Myocyte (in vitro differentiated cells): Measurements from ENCODE around the gene CLEC16A. TPM values are rescaled to one million over a fixed set of nuclear protein-coding genes. Genes with fewer than 3 reads are reported as not detected.

Experiments used
- DNase-seq: peaks from one replicate; pipeline ENCODE4 v3.0.0-alpha.2; 2012; ENCODE audit warnings: low read depth
- total RNA-seq: library from RNA; depleted of rRNA; stranded (reverse); fragments of >200 nt; gene quantifications from 2 replicates; pipeline ENCODE4 v1.2.3, GENCODE V29; 2014

Gene CLEC16A
- total RNA-seq, 1 donor from 2014 or later: 20.7 TPM

DNA sequence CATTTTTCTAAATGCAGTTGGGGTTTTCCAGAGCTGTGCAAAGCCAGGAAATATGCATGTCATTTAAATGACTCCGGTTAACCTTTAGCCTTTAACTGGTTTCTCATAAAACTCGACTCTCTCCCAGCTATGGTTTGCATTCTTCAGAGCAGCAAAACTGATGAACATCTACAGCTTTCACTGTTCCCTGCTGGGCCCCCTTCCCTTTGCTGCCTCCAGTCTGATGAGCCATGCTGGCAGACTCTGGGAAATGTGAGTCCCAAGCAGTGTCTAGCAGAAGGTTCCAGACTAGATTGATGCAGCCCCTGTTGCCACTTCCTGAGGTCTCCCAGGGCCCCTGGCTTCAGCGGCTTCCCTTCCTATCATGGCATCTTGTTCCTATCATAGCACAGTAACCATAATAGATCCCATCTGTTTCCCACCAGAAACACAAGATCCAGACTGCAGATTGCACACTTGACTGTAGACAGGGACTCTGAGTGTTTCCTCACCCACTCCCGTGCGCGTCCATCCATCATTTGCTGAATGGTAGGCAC is 135.4 kb downstream of the CLEC16A start:
- DNase-seq: peak; percentile 54

- DNase-seq: no peak
Measured at GRCh38 chr16:11080327-11080967, 136.1 kb downstream of the CLEC16A start.

- DNase-seq: no peak
Measured at GRCh38 chr16:11080999-11081630, 136.8 kb downstream of the CLEC16A start.

GRCh38 chr16:11082108-11082859 is 137.9 kb downstream of the CLEC16A start:
- DNase-seq: no peak

DNA sequence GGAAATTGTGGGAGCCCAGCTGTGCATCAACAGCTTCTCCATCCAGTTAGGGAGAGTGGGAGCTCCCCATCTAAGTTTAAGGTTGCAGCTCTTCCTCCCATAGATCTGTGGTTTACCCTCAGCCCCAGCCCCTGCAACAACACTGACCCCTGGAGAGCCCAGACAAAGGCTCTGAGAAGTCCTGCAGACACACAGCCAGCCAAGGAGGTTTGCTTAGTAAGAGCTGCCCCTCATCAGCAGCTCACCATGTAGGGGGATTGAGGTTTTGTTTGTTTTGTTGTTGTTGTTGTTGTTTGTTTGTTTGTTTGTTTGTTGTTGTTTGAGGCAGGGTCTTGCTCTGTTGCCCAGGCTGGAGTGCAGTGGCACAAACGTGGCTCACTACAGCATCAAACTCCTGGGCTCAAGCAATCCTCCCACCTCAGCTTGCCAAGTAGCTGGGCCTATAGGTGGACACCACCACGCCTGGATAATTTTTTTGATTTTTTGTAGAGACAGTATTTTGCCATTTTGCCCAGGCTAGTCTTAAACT is 138.6 kb downstream of the CLEC16A start:
- no peak for DNase-seq

- DNase-seq: peak; percentile 92
Measured at GRCh38 chr16:11084484-11084875, 140.1 kb downstream of the CLEC16A start.

DNA sequence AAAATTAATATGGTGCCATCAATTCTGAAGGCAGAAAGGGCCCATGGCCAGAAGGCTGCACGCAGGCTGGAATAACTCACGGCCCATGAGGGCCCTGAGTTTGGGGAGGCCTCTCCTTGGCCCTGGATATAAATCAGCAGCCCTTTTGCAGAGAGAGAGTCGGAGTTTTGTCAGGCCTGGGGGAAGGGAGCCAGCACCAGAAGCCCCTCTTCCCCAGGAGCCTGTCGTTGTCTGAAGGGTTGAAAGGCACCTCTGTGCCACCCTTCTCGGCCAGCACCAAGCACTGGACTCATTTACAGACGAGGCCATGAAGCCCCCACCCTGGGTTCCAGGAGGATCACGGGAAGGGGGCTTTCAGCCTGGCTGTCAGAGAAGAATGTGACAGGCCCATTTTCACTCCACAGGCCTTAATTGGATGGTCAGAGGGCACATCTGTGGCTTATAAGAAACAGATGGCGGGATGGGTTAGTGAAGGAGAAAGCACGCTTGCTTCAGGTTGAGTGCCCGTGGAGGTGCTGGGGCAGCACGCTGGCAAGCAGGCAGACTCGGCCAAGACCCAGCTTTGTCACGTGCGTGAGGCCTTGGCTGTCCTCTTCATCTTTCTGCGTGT is 140.6 kb downstream of the CLEC16A start:
- no peak for DNase-seq

GRCh38 chr16:11085916-11086315 is 141.6 kb downstream of the CLEC16A start:
- no peak for DNase-seq

DNA sequence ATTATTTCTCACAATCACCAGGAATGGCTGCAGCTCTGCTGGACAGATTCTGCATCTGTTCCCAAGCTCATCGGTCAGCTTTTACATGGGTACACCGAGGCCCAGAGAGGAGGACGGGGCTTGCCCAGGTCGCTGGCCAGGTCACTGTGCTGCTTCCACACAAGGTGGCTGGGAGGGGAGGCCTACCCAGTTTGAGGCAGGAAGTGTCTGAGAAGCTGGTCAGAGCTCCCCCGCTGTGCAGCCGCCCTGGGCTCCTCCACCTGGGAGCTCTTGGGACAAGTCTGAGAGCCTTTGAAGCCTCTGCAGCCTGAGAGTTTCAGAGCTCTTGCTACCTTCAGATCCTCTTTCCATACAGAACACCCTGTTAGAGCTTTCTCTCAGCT is 143.3 kb downstream of the CLEC16A start:
- no peak for DNase-seq

GRCh38 chr16:11088074-11088730 is 143.8 kb downstream of the CLEC16A start:
- DNase-seq: peak; percentile 16

GRCh38 chr16:11088831-11089230 is 144.5 kb downstream of the CLEC16A start:
- DNase-seq: no peak

- no peak for DNase-seq
Measured at GRCh38 chr16:11089504-11090124, 145.2 kb downstream of the CLEC16A start.

DNA sequence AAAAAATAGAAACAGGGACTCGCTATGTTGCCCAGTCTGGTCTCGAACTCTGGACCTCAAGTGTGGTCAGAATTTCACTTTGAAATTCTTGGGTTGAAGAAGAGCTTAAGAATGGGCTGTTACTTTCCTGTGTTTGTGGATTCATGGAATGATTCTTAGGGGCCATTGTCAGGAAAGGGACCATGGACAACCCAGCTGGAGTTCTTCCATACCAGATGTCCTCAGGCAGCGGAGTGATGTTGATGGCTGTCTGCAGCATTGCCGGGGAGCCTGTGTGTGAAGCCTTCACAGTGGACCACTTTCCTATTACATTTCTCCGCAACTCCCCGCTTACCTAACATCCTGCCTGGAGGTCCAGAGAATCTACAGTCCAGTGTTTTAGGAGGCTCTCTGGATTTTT is 145.9 kb downstream of the CLEC16A start:
- DNase-seq: no peak

DNA sequence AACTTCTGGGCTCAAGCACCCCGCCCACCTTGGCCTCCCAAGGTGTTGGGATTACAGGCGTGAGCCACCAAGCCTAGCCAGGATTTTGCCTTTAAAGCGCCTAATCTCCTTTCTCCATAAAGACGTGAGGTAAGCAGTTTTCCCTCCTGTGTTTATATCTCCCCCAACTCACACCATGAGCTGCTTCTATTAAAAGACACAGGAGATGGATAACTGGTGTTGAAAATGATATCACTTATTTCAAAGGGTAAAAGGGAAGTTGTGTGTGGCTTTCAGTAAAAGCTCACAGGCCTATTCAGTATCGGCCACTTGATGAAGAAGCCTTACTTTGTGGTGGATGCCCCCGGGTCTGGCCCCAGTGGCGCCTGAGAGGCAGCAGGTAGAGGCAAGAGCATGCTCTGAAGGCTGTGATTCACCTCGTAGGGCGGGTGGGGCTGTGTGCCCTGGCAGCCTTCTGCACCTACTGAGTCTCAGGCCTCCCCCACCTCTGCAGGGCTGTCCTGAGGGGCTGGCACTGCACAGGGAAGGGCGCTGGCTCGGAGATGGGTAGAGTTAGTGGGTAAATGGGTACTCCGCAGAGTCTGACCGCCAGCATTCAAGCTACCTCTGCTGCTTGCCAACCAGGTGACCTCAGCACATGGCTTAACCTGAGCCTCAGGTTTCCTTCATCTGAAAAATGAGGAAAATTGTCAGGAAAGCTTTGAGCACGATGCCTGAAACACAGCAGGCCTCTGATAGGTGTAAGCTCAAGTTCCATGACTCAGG is 146.8 kb downstream of the CLEC16A start:
- DNase-seq: no peak

- no peak for DNase-seq
Measured at GRCh38 chr16:11092788-11093571, 148.6 kb downstream of the CLEC16A start.

GRCh38 chr16:11093572-11094074 is 149.3 kb downstream of the CLEC16A start:
- no peak for DNase-seq

DNA sequence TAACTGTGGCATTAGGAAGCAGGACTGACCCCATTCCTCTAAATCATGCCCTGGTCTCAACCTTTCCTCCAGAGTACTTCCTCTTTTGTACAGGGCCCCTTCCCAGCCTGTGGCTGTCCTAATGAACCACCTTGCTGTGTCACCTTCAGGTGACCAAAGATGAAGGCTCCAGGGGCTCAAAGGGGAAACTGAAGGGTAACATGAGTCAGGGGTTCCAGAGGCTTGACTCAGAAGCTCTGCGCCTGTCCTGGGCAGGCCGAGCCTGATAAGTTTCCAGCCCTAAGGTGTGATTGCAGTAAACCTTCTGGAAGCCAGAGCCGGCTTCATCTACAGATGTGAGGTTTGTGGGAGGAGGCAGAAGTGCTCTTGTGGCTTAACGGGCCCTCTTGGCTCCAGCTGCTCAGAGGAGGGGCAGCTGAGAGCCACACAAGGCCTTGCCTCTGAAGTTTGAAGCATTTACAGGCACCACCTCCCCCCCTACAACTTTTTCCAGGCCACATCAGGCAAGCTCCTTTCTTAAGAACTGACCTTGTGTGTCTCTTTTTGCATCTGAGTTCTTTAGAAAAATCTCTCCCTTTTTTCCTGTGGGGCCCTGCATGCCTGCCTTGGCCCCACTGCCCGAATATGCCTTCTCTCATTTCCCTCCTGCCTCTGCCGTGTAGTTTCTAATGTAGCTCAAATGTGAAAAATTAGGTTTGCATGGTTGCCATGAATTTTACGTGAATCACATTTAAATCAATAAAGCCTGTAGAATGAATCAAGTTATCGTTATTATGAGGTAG is 149.9 kb downstream of the CLEC16A start:
- peak; percentile 46 for DNase-seq
